ENCODE measurements around the gene FCER1G. TPM values are rescaled to one million over a fixed set of nuclear protein-coding genes. Genes with fewer than 3 reads are reported as not detected.

The FCER1G gene
- total RNA-seq, 1 donor from 2014 or later, result 11.3 TPM

DNA sequence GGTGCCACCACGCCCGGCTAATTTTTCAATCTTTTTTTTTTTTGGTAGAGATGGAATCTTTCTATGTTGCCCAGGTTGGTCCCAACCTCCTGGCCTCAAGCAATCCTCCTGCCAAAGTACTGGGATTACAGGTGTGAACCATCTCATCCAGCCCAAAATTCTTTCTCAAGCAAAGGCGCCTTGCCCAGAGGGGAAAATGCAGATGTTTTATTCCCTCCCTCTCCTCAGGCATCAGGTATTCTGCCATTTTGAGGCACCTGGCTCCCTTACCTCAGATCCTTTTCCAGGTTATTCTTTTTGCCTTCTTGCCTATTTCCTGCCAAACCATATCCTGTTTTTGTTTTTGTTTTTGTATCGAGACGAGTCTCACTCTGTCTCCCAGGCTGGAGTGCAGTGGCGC is 26.7 kb upstream of the FCER1G start:
- DNase-seq (ENCODE audit: low spot score), result no peak

DNA sequence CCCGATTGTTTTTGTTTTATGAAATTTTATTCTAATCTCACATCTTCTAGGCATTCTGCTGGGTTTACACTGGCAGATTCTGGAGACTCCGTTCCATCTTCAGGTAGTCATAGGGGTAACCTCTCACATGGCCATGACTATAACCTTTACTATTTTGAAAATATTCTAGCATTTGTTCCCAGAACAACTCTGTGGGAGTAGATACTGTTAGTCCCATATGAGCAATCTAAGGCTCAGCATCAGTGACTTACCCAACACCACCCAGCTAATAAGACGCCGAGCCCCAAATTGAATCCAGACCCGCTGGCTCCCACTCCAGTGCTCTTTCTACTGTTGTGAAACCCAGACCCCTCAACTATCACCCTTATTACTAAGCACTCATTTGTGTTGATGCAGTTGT is 26.1 kb upstream of the FCER1G start:
- no peak for DNase-seq (ENCODE audit: low spot score)

DNA sequence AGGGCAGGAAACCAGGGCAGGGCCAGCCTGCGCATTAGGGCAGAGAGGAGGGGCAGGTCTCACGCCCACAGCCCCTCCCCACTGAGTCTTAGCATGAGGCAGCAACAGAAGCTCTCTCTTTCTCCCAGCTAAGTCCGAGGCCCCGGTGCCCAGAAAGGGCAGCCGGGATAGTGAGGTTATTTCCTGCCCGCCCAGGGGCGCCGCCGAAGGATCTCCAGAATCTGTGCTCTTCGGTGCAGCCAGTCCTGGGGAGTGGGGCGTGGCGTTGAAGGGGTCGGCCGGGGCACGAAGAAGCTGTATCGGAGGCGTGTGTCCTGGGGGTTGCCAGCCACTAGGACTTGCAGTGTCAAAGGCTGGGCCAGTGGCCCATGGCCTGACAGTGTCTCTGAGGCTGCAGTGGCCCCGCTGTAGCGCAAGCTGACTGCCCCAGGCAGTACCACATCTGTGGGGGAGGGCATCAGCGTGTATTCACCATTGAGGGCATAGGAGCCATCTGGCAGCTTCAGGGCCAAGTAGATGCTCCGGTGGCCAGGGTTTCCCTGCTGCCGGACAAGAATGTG is 24.1 kb upstream of the FCER1G start:
- no peak for DNase-seq (ENCODE audit: low spot score)

DNA sequence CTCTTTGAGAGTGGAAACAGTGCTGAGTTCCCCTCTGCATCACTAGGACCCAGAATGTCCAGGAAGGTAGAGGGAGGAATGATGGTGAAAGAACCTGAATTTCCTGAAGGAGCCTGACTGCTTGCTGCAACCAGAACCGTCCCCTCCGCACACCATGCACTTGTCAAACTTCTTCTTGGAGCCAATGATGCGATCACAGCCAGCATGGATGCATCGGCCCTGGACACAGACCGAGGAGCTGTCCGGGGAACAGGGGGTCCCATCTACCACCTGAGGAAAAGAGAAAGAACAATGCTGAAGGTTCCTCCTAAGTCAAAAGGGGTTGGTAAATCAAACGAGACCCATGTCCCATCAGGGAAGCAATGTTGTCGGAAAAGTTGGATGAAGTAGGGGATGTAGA is 23.1 kb upstream of the FCER1G start:
- DNase-seq (ENCODE audit: low spot score), result no peak

DNA sequence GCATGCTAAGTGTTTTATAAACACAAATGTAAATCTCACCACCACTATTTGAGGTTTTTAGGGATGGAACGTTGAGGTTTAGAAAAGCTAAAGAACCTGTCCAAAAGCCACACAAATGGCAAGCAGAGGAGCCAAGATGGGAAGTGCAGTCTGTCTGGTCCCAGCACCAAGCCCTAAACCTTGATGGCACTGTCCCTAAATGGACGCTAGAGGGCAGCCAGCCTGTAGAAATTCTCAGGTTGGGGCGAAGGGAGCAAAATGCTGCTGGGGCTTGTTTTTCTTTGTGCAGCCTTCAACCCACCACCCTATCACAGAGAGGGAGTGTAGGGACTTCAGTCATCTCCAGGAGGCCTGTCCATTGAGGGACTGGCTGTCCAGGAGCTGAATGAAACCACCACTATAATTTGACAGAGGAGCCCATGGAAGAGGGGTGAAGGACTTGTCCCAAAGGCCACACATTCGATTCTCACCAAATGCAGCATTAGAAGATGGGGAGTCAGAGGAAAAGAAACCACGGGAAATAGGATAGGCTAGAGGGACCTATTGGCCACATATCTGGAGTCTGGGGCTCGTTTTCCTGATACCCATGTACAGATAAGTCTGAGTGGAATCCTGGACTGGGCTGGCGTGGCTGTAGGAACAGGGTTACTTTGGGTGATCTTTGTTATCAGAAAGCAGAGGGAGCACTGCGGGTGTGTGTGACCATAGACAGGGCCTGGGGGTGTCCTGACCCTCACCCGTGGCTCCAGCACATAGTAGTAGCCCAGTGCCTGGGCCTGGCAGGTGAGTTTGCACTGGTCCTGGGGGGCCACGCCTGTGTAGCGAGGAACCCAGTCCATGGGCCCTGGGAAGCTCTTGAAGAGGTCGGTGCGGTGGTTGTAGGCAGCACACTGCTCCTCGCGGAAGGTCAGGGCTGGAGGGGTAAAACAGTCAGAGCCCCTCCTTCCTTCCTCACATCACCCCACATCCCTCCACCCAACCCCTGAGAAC is 22.3 kb upstream of the FCER1G start:
- DNase-seq (ENCODE audit: low spot score), result no peak

DNA sequence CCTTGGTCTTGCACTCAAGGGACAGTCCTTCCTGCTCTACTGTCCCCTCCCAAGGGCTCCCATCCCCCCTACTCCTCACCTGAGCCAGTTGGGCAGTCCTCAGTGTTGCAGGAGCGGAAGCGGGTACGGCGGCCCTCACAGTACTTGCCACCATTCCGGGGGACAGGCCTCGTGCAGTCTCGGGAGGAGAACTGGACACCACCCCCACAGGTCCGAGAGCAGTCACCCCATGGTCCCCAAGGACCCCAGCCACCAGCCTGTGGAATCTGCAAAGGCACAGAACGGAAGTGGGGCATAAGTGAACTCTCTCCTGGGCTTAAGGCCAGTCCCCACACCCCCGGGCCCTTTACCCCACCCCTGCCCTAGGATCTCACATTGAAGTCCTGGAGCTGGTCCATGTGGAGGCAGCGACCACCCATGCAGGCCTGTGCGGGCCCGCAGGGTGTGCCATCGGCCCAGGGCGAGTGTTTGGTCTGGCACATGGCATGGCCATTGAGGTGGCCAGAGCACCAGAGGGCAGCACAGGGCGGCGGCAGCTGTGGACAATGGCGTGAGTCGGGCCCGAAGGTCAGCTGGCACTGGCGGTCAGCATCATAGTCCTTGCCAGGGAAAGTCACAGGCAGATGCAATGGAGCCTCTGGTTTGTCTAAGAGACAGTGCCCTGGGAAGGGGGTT is 21.4 kb upstream of the FCER1G start:
- no peak for DNase-seq (ENCODE audit: low spot score)

DNA sequence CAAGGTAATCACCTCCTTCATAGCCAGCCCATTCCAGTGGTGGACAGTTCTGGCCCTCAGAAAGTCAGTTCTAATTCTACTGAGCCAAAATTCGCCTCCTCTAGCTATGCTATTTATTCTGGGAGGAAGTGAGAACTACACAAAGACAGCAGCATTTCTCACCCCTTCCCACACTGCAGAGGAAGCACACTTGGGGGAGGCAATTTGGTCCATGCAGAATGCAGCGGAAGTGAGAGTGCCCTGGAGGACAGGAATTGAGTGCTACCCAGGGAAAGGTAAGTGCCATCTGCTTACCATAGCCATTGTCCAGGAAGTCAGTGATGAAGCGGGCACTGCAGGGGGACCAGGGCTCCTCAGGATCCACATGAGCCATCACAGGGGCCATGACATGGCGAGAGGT is 19.9 kb upstream of the FCER1G start:
- DNase-seq (ENCODE audit: low spot score), result no peak

DNA sequence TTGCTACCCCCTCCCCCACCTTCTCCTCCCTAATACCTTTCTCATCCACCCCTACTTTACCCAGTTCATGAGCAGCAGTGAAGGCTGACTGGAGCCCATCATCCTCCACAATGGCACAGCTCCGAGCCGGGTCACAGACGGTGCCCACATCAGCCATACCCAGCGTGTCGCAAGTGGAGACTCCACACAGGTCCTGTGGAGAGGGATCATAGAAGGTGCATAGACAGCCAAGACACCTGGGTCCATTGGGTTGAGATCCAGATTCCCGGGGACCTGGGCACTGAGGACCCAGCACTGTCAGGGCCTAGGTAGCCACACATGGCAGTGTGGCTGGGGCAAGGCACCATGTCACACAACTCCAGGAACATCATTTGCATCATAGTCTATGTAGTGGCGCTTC is 19.0 kb upstream of the FCER1G start:
- DNase-seq (ENCODE audit: low spot score), result no peak

DNA sequence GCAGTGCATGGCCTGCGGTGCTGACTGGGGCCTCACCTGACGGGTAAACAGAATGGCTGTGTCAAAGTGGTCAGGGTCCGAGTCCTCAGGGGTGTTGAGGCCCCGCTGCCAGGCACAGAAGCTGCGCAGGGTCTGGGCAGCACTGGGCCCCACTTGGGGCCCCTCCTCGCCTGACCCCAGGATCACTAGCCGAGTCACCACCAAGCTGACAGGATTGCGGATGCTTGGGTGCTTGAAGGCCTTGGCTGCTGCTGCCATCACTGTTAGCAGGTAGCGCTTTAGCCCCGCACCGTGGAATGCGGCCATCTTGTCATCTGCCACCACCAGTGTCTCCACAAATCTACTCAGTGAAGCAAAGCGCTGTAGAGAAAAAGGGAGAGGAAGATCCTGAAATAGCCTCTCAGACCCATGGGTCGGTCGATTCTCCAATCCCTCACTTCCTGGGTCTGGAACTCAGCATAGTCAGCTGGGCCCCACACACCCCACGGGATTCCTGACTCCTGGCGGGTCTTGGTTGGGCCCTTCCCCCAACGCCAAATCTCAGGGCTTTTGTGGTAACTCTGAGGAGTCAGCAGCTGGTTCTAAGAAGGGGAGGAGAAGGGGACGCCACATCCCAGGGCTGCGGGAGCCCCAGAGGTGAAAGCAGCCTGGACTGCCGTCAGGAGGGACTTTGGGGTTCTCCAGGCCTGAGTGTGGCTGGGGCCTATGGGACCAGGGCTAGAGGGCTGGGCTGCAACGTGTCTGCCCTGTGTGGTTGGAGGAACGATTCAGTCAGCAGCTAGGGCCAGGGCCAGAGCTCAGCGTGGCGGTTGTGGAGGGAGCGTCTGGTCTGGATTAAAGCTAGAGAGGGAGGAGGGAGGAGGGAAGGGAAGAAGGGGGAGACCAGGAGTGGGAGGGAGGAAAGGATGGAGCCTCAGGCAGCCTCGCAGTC is 18.3 kb upstream of the FCER1G start:
- no peak for DNase-seq (ENCODE audit: low spot score)

DNA sequence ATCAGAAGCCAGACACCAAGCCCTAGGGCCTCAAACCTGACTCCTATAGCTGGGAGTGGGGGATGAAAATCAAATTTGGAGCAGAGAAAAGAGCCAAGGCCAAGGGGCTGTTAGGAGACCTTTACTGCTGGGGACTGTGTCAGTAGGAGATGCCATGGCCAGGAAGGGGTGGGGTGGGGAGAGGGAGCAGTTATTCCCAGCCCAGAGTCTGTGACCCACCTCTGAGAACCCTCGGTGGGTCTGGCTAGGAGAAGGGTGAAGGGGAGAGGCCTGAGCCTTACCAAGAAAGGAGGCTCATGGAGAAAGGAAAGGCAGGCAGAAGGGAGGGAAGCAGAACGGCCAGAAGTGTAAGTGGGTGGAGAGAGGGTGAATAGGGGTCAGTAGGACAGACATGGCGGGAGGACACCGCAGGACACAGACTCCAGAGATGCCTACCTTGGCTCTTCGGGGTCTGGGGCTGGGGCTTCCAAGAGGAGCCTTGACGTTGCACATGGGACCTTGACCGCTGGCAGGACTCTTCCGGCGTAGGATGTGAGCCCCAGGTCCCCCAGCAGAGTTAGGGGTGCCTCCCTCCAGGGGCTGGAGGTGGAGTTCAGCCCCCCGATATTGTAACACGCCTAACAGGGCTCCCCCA is 17.4 kb upstream of the FCER1G start:
- DNase-seq (ENCODE audit: low spot score), result no peak

DNA sequence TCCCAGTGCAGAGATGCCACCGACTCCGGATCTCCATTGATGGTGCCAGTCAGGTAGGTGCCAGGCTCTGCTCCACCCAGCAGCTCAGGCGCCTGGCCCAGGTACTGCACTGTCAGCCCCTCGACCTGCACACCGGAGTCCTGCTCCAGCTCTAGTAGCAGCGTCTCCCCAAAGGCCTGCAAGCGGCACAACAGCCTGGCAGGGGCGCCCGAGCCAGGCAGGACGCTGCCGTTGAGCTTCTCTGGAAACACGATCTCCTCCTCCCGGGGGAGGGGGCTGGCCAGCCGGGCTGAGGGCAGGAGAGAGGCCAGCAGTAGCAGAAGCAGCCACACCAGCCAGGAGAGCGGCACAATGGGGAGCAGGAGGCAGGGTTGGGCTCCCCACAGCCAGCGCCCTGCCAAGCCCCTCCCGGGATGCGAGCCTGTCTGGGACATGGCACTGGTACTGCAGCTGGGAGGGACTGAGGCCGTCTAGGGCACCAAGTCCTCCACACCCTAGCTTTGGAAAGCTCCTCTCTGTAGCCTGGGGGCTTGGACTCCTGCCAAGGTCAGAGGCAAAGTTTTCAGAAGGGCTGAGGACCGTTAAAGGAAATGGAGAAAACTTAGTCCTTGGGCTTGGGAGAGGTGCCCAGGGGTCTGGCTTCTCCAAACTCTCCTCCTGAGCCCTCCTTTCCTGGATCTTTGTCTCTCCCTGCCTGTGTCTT is 16.8 kb upstream of the FCER1G start:
- no peak for DNase-seq (ENCODE audit: low spot score)

DNA sequence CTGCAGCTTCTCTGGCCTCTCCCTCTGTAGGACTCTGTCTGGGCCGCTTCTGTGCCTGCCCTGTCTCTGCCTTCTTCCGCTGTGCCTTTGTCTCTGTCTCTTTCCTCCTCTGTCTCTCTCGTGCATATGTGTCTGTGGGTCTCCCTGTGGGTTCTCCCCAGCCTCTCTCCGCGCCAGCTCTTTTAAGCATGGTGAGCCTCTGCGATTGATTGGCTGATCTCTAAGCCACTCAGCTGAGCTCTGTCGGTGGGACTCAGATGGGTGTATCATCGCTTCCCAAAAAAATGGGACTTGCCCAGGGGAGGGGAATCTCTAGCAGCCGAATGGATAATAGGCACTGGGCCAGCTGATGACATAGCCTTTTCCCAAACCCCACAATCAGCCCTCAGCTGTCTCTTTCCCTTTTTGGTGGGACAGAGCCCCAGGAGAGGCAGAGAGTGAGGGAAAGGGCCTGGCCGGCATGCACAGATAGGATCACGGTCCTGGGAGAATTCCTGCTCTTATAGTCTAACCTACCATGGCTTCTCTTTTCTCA is 16.1 kb upstream of the FCER1G start, which contains the start of gene ADAMTS4:
TSS of gene ADAMTS4 (minus strand) at position 158 of the 535 bp plus-strand sequence. CDS start 427 bp downstream, outside the sequence.
- peak; percentile 77 for DNase-seq (ENCODE audit: low spot score)

DNA sequence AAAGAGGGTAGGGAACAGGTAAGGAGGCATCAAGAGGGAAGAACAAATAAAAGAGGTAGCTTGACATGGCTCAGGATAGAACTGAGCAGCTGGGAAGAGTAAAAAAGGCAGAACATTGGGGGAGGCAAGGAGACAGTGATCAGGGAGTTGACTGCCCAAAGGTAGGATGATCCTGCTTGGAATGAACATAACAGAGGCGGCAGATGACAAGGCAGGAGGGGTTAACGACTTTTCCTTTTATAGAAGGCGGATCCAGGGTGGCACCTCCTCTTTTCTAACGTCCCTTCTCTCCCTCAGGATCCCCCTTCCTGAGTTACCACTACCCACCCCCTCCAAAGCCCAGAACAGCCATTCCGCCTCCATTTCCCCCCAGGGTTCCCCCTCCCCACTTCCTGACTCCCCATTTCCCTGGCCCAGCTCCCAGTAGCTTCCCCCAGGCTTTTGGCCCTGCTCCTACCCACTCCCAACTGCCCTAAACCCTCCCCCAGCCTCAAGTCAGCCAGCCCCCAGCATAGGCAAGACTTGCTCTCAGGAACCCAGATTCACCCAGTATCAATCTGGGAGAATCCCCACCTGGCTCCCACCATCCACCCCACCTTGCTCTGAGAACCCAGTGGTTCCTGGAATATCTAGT is 15.5 kb upstream of the FCER1G start:
- no peak for DNase-seq (ENCODE audit: low spot score)

DNA sequence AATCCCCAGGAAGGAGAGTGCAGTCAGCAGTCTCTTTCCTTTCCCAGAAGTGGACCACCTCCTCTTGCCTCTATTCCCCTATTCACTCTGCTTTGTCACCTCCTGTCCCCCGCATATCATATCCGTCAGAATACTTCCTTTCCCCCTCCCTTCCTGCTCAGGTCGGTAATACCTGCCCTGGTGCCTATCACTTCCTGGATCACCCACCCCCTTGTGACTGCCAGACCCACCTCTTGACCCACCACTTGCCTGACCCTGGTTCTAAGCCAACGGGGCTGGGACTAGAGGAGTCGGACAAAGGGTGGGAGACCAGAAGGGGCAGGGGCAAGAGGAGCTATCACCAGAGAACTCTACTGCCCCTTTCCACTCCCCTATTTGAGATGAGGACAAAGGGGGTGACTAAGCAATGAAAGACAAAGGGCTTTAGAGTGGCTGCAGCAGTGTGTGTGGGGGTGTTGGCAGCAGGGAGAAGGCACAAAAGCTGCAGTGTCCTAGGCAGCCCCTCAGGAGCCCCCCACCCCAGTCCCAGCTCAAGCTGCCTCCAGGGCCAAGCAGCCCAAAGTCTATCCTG is 14.6 kb upstream of the FCER1G start:
- DNase-seq (ENCODE audit: low spot score), result no peak

DNA sequence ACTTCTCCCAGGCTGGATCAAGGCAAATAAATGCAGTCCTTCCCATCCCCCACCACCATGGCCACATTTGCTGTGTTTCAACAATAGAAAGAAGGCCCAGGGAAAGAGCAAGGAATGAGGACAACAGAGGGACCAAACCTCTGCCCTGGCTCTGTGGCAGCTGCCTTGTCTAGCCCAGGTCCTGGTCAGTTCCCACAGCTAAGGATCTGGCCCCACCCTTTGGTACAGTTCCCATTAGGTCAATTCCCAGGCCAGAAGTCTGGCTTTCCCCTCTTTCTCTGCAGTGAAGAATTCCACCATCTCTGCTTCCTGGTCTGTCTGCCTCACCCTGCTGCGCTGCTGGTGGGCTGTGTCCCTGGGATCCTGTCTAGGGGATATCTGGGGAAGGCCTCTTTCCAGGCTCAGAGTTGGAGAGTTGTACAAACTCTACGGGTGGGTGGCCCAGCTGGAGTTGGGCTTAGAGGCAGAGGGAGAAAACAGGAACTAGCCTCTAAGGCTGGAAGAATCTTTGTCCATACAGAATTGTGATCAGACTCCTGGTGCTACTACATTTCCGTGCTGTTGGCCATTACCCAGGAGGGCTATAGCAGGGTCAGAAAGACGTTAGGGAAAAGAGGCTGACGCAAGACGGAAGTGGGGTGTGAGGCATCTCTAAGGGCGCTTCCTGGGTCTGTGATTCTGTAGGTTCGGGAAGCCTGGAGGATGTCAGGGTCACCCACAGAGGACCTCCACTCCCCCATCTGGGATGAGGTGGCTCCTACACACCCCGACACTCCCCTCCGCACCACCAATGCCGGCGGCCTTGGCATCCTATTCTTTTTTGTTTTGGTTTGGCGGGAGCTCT is 13.9 kb upstream of the FCER1G start:
- peak; percentile 70 for DNase-seq (ENCODE audit: low spot score)

DNA sequence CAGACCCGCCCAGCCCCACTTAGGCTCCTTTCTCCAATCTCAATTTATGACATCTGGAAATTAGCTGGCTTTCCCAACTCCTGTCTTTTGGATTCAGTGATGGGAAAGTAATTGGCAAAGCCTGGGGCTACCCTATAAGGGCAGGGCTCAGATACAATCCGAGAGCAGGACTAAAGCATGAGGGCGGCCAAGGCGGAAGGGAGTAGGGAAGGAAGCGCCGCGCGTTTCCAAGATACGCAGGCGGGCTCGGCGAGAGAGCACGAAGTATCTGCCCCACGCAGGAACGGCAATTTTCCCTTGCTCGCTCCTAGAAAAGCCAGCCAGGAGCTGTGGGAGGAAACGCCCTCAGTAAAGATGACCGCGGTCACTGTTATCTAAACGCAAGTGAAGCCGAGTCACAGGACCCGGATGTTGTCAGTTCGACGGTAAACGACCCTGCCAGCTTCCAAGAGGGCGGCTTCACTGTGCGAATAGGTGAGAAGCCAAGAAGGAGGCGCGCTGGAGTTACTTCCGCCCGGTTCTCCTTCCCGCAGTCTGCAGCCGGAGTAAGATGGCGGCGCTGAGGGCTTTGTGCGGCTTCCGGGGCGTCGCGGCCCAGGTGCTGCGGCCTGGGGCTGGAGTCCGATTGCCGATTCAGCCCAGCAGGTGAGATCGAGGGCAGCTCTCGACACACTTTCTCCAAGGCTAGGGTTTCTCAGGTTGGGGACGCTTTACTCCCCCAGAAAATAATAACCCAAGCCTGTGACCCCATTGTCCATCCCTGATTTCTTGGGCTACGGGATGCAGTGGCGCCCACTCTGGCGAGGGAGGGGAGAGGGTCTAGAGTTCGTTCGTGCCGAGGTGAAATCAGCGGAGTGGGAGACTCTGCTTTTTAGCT is 13.0 kb upstream of the FCER1G start, which contains the start of gene NDUFS2:
TSS of gene NDUFS2 (plus strand) at position 532 of the 877 bp plus-strand sequence. CDS start at position 551, 19 bp downstream.
- peak; percentile 99 for DNase-seq (ENCODE audit: low spot score)

Measured in ureter (tissue), 1 donor.